ENCODE results near the gene PGLYRP2.
"Not testable (repeated sequence)": the region's sequence is repeated elsewhere in the genome, so short reads cannot be mapped to it uniquely, and the experiment has no call there.

DNA sequence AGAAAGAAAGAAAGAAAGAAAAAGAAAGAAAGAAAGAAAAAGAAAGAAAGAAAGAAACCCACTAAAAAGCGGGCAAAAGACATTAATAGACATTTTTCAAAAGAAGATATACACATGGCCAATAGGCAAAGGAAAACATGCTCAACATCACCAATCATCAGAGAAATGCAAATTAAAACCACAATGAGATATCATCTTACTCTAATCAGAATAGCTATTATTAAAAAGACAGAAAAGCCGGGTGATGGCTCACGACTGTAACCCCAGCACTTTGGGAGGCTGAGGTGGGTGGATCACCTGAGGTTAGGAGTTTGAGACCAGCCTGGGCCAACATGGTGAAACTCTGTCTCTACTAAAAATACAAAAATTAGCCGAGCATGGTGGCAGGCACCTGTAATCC is 5.5 kb downstream of the PGLYRP2 start:
- TF ChIP-seq EZH2 (IDR thresholded peaks at IDR 0.05; ENCODE audit: borderline replicate concordance, low read depth, low read length, severe bottlenecking) = not testable (repeated sequence)
- TF ChIP-seq, protein P1, sequence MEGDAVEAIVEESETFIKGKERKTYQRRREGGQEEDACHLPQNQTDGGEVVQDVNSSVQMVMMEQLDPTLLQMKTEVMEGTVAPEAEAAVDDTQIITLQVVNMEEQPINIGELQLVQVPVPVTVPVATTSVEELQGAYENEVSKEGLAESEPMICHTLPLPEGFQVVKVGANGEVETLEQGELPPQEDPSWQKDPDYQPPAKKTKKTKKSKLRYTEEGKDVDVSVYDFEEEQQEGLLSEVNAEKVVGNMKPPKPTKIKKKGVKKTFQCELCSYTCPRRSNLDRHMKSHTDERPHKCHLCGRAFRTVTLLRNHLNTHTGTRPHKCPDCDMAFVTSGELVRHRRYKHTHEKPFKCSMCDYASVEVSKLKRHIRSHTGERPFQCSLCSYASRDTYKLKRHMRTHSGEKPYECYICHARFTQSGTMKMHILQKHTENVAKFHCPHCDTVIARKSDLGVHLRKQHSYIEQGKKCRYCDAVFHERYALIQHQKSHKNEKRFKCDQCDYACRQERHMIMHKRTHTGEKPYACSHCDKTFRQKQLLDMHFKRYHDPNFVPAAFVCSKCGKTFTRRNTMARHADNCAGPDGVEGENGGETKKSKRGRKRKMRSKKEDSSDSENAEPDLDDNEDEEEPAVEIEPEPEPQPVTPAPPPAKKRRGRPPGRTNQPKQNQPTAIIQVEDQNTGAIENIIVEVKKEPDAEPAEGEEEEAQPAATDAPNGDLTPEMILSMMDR (IDR thresholded peaks at IDR 0.05; ENCODE audit: borderline replicate concordance, extremely low read depth, low read length, poor library complexity, severe bottlenecking) = not testable (repeated sequence)
